GM12891 (cell line): ENCODE measurements around the gene RAB4B.
A peak's percentile ranks its signal among the peaks of the same experiment; 100 is the strongest.

Source experiments
- PAX5 ChIP-seq: IDR thresholded peaks from 2 replicates; pipeline ENCODE4 v1.6.1; 2011; ENCODE audit warnings: low read length, moderate library complexity, mild to moderate bottlenecking; ENCODE audit not compliant: insufficient read depth, severe bottlenecking
- POLR2A ChIP-seq: IDR thresholded peaks from 2 replicates; pipeline ENCODE4 v1.6.1; 2011; ENCODE audit warnings: low read depth, low read length, control low read depth

GRCh38 chr19:40799558-40800338 is 21.7 kb downstream of the RAB4B start:
- TF ChIP-seq POLR2A (peak; percentile 56; the same call in 1 of the 2 replicates), PAX5 (no peak)
